Stimulated activated memory B cell treated with anti-CD40 and anti-IgM and Interleukin-4, amounts not matched to agents 10 μg/mL and 1 μg/mL and 100 μg/mL, for 72 hours (primary cell): ENCODE results near the gene PIK3AP1.
"Not testable (repeated sequence)": the region's sequence is repeated elsewhere in the genome, so short reads cannot be mapped to it uniquely, and the experiment has no call there.

Experiments
- ATAC-seq: fragments of 150-1000 bp; cut with Tn5 transposase; 2 replicates; pipeline ENCODE4 v1.10.0; 2021
- H3K27ac Mint-ChIP-seq: one replicate; pipeline ENCODE4 v1.8.0; 2022; ENCODE audit warnings: mild to moderate bottlenecking, mixed read lengths
- H3K27me3 Mint-ChIP-seq: one replicate; pipeline ENCODE4 v1.8.0; 2022; ENCODE audit warnings: mixed read lengths
- H3K36me3 Mint-ChIP-seq: one replicate; pipeline ENCODE4 v1.8.0; 2022; ENCODE audit warnings: mixed read lengths
- H3K4me1 Mint-ChIP-seq: one replicate; pipeline ENCODE4 v1.8.0; 2022; ENCODE audit warnings: mixed read lengths
- H3K4me3 Mint-ChIP-seq: one replicate; pipeline ENCODE4 v1.8.0; 2022; ENCODE audit warnings: mild to moderate bottlenecking, moderate library complexity, mixed read lengths
- H3K9me3 Mint-ChIP-seq: one replicate; pipeline ENCODE4 v1.8.0; 2022; ENCODE audit warnings: mixed read lengths

The PIK3AP1 gene

GRCh38 chr10:96568402-96568801, 151.9 kb downstream of the PIK3AP1 start:
- Mint-ChIP-seq H3K4me3 (no peak overlapping the region), H3K4me1 (peaks cover 2% of the 10 kb centered on the region), H3K9me3 (no peaks in the 10 kb centered on the region), H3K36me3 (peaks cover 33% of the 10 kb centered on the region), H3K27ac (no peak overlapping the region), H3K27me3 (no peaks in the 10 kb centered on the region)
- no peak for ATAC-seq

GRCh38 chr10:96565774-96566173, 154.5 kb downstream of the PIK3AP1 start:
- H3K27ac Mint-ChIP-seq = no peak overlapping the region
- no peak for ATAC-seq
- H3K9me3 Mint-ChIP-seq = no peaks in the 10 kb centered on the region
- H3K4me3 Mint-ChIP-seq = no peak overlapping the region
- H3K36me3 Mint-ChIP-seq = peaks cover 45% of the 10 kb centered on the region
- no peaks in the 10 kb centered on the region for H3K27me3 Mint-ChIP-seq
- no peaks in the 10 kb centered on the region for H3K4me1 Mint-ChIP-seq

- no peaks in the 10 kb centered on the region for H3K4me1 Mint-ChIP-seq
- H3K4me3 Mint-ChIP-seq = no peak overlapping the region
- no peaks in the 10 kb centered on the region for H3K27me3 Mint-ChIP-seq
- H3K27ac Mint-ChIP-seq = no peak overlapping the region
- no peaks in the 10 kb centered on the region for H3K9me3 Mint-ChIP-seq
- no peak for ATAC-seq
- H3K36me3 Mint-ChIP-seq = peaks cover 39% of the 10 kb centered on the region
Observed at GRCh38 chr10:96560966-96561887, 159.1 kb downstream of the PIK3AP1 start.

- H3K9me3 Mint-ChIP-seq = no peaks in the 10 kb centered on the region
- no peak overlapping the region for H3K27ac Mint-ChIP-seq
- ATAC-seq = no peak
- no peaks in the 10 kb centered on the region for H3K27me3 Mint-ChIP-seq
- H3K36me3 Mint-ChIP-seq = peaks cover 39% of the 10 kb centered on the region
- no peak overlapping the region for H3K4me3 Mint-ChIP-seq
- no peaks in the 10 kb centered on the region for H3K4me1 Mint-ChIP-seq
Observed at GRCh38 chr10:96560489-96560888, 159.8 kb downstream of the PIK3AP1 start.

DNA sequence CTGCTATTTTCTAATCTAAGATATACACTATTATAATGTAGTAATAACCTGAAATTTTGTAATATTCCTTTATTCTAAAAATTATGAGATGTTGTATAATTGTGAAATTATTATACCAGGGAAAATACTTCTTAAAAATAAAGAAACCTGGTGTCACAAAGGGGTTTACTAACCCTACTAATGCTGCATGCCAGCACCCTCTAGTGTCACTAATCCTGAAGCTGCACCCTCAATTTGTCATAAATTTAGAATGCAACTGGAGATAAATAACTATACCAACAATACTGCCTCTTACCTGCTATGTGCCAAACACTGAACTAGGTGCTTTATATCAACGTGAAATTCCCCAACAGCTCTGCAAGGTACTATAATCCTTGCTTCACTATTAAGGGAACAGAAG, 164.3 kb downstream of the PIK3AP1 start:
- peaks cover 21% of the 10 kb centered on the region for H3K36me3 Mint-ChIP-seq
- no peaks in the 10 kb centered on the region for H3K4me1 Mint-ChIP-seq
- no peak for ATAC-seq
- H3K4me3 Mint-ChIP-seq = no peak overlapping the region
- no peaks in the 10 kb centered on the region for H3K9me3 Mint-ChIP-seq
- H3K27ac Mint-ChIP-seq = no peak overlapping the region
- H3K27me3 Mint-ChIP-seq = no peaks in the 10 kb centered on the region

DNA sequence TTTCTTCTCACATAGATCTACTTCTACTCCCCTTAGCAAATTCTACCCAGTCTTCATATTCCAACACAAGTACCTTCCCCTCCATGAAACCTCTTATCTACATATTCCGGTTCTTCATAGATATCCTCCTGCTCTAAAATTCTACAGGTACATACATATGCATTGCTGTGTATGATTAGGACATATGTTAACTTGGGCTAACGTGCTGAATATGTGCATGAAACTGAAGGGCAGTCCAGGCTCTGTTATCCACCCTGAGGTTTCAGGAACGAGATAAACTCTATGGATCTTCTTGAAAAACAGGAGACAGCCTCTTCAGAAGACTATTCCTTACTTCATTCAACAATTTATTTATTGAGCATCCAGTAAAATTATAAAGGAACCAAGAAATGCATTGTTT, 165.0 kb downstream of the PIK3AP1 start:
- no peak for ATAC-seq
- H3K4me1 Mint-ChIP-seq = no peaks in the 10 kb centered on the region
- H3K36me3 Mint-ChIP-seq = peaks cover 15% of the 10 kb centered on the region
- no peak overlapping the region for H3K4me3 Mint-ChIP-seq
- H3K27ac Mint-ChIP-seq = no peak overlapping the region
- H3K9me3 Mint-ChIP-seq = no peaks in the 10 kb centered on the region
- H3K27me3 Mint-ChIP-seq = no peaks in the 10 kb centered on the region

- no peak overlapping the region for H3K4me3 Mint-ChIP-seq
Observed at GRCh38 chr10:96548589-96548988, 171.7 kb downstream of the PIK3AP1 start.

DNA sequence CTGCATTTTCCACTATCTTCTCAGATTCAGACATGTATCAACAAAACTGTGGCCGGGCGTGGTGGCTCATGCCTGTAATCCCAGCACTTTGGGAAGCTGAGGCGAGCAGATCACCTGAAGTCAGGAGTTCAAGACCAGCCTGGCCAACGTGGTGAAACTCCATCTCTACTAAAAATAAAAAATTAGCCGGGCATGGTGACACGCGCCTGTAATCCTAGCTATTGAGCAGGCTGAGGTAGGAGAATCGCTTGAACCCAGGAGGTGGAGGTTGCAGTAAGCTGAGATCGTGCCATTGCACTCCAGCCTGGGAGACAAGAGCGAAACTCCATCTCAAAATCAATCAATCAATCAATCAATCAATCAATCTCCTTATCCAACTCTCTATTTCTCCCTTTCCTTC, 174.8 kb downstream of the PIK3AP1 start:
- H3K27ac Mint-ChIP-seq, H3K4me1 Mint-ChIP-seq, H3K27me3 Mint-ChIP-seq, H3K9me3 Mint-ChIP-seq, ATAC-seq, H3K4me3 Mint-ChIP-seq: not testable (repeated sequence)
- H3K36me3 Mint-ChIP-seq = peaks cover 52% of the 10 kb centered on the region

More at GRCh38 chr10:96548589-96548988, 171.7 kb downstream of the PIK3AP1 start:
- Mint-ChIP-seq H3K4me1 (no peaks in the 10 kb centered on the region), H3K27ac (no peak overlapping the region), H3K9me3 (no peaks in the 10 kb centered on the region), H3K36me3 (peaks cover 45% of the 10 kb centered on the region), H3K27me3 (no peaks in the 10 kb centered on the region)
- ATAC-seq = no peak
